Activated naive CD8-positive, alpha-beta T cell treated with anti-CD3 and anti-CD28 coated beads for 36 hours (primary cell): ENCODE measurements around the gene DMD. TPM values are rescaled to one million over a fixed set of nuclear protein-coding genes. Genes with fewer than 3 reads are reported as not detected.
"Not testable (repeated sequence)": the region's sequence is repeated elsewhere in the genome, so short reads cannot be mapped to it uniquely, and the experiment has no call there.

Source experiments
- DNase-seq: peaks from one replicate; pipeline ENCODE4 v3.0.0; 2021
- H3K27ac Mint-ChIP-seq: one replicate; pipeline ENCODE4 v1.8.0; 2022; ENCODE audit warnings: mild to moderate bottlenecking, moderate library complexity, mixed read lengths
- H3K27me3 Mint-ChIP-seq: one replicate; pipeline ENCODE4 v1.8.0; 2022; ENCODE audit warnings: mild to moderate bottlenecking, mixed read lengths
- H3K36me3 Mint-ChIP-seq: one replicate; pipeline ENCODE4 v1.8.0; 2021; ENCODE audit warnings: mild to moderate bottlenecking, mixed read lengths
- H3K4me1 Mint-ChIP-seq: one replicate; pipeline ENCODE4 v1.8.0; 2021; ENCODE audit warnings: mixed read lengths
- H3K4me3 Mint-ChIP-seq: one replicate; pipeline ENCODE4 v1.8.0; 2022; ENCODE audit warnings: mild to moderate bottlenecking, moderate library complexity, mixed read lengths
- H3K9me3 Mint-ChIP-seq: one replicate; pipeline ENCODE4 v1.8.0; 2022; ENCODE audit warnings: mixed read lengths
- total RNA-seq, 2 experiments: library from RNA; stranded (reverse); gene quantifications; one replicate each; pipeline ENCODE4 v1.2.3, GENCODE V29; 2021

The DMD gene
- total RNA-seq, 2 experiments from 2014 or later, result 0.08 to 0.46 TPM

- H3K4me3 Mint-ChIP-seq, result no peak overlapping the region
- no peaks in the 10 kb centered on the region for H3K4me1 Mint-ChIP-seq
- no peak overlapping the region for H3K27ac Mint-ChIP-seq
- no peaks in the 10 kb centered on the region for H3K27me3 Mint-ChIP-seq
- H3K36me3 Mint-ChIP-seq, result no peaks in the 10 kb centered on the region
- H3K9me3 Mint-ChIP-seq, result no peaks in the 10 kb centered on the region
- no peak for DNase-seq
These were observed 1277.3 kb downstream of the DMD start for GRCh38 chrX:31934015-31934414.

- Mint-ChIP-seq H3K4me3 (no peak overlapping the region), H3K36me3 (no peaks in the 10 kb centered on the region), H3K9me3 (no peaks in the 10 kb centered on the region), H3K27me3 (no peaks in the 10 kb centered on the region), H3K4me1 (no peaks in the 10 kb centered on the region), H3K27ac (no peak overlapping the region)
- DNase-seq, result no peak
These were observed 1278.6 kb downstream of the DMD start for GRCh38 chrX:31932769-31933168.

DNA sequence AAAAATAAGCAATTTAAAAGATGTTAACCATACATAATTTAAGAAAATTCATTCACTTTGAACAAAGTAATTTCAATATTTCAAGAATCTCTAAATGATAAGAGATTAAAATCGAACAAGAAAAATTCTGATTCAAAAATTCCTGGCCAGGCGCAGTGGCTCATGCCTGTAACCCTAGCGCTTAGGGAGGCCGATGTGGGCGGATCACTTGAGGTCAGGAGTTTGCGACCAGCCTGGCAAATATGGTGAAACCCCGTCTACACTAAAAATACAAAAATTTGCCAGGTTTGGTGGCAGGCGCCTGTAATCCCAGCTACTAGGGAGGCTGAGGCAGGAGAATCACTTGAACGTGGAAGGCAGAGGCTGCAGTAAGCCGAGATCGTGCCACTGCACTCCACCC lies 1279.0 kb downstream of the DMD start:
- DNase-seq, H3K9me3 Mint-ChIP-seq, H3K27ac Mint-ChIP-seq, H3K4me1 Mint-ChIP-seq, H3K36me3 Mint-ChIP-seq, H3K27me3 Mint-ChIP-seq, H3K4me3 Mint-ChIP-seq: not testable (repeated sequence)

- Mint-ChIP-seq H3K9me3 (no peaks in the 10 kb centered on the region), H3K27me3 (no peaks in the 10 kb centered on the region), H3K4me1 (no peaks in the 10 kb centered on the region), H3K27ac (no peak overlapping the region), H3K4me3 (no peak overlapping the region), H3K36me3 (no peaks in the 10 kb centered on the region)
- no peak for DNase-seq
These were observed 1280.1 kb downstream of the DMD start for GRCh38 chrX:31931225-31931624.

GRCh38 chrX:31929366-31929765 lies 1282.0 kb downstream of the DMD start:
- no peaks in the 10 kb centered on the region for H3K27me3 Mint-ChIP-seq
- H3K4me3 Mint-ChIP-seq, result no peak overlapping the region
- no peak overlapping the region for H3K27ac Mint-ChIP-seq
- peaks cover 2% of the 10 kb centered on the region for H3K9me3 Mint-ChIP-seq
- no peaks in the 10 kb centered on the region for H3K4me1 Mint-ChIP-seq
- no peak for DNase-seq
- H3K36me3 Mint-ChIP-seq, result no peaks in the 10 kb centered on the region

GRCh38 chrX:31921236-31921635 lies 1290.1 kb downstream of the DMD start:
- DNase-seq, result no peak
- no peaks in the 10 kb centered on the region for H3K27me3 Mint-ChIP-seq
- no peaks in the 10 kb centered on the region for H3K36me3 Mint-ChIP-seq
- no peak overlapping the region for H3K4me3 Mint-ChIP-seq
- no peaks in the 10 kb centered on the region for H3K4me1 Mint-ChIP-seq
- no peak overlapping the region for H3K27ac Mint-ChIP-seq
- H3K9me3 Mint-ChIP-seq, result peaks cover 5% of the 10 kb centered on the region

DNA sequence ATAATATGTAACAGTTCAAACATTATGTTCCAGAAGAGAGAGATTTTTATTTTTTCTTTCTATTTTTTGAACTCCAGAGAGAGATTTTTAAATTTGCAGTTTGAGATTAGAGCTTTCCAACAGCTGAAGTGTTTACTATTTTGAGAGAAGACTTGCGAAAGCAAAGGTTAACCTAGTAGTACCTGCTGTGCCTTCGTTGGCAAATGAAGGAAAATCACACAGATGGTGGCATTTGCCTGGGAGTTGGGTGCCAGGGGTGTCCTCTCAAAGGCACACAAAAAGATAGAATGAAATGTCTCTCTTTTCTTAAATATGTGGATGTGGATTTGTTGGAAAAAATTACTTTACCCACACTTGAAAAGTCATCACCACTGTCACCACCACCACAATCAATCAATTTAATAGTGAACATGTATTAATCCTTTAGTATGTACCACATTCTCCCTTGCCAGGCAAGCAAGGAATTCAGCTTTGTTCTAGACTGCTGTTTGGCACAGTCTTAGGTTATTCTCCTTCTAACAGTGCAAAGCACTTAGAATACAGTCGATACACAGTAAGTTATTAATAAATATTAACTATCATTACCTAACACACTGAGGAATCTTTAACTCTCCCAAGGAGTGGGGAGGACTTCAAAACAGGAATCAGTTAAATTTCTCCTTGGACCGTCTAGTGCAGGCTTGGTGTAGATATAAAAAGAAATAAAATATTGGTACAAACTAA lies 1301.3 kb downstream of the DMD start:
- no peaks in the 10 kb centered on the region for H3K27me3 Mint-ChIP-seq
- no peaks in the 10 kb centered on the region for H3K36me3 Mint-ChIP-seq
- H3K4me3 Mint-ChIP-seq, result no peak overlapping the region
- H3K9me3 Mint-ChIP-seq, result peaks cover 3% of the 10 kb centered on the region
- H3K27ac Mint-ChIP-seq, result no peak overlapping the region
- no peak for DNase-seq
- H3K4me1 Mint-ChIP-seq, result no peaks in the 10 kb centered on the region

DNA sequence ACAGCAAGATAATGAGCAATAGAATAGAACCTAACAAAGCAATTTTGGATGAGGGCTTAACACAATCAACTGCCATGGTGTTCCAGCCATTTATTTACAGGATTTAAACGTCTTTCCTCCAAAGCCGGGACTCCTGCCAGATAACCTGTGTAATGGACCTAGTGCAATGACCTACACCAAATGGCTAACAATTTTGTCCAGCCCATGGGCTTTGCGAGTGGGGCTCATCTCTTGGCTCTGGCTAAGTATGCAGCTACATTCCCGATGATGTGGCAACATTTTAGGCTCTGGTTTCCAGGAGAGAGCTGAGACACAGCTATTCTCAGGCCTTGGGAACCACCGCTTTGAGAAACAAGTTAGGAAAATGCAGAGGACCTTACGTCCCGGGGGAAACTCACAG lies 1317.2 kb downstream of the DMD start:
- no peak for DNase-seq
- Mint-ChIP-seq H3K4me1 (no peaks in the 10 kb centered on the region), H3K36me3 (no peaks in the 10 kb centered on the region), H3K4me3 (no peak overlapping the region), H3K27ac (no peak overlapping the region), H3K9me3 (no peaks in the 10 kb centered on the region), H3K27me3 (no peaks in the 10 kb centered on the region)

DNA sequence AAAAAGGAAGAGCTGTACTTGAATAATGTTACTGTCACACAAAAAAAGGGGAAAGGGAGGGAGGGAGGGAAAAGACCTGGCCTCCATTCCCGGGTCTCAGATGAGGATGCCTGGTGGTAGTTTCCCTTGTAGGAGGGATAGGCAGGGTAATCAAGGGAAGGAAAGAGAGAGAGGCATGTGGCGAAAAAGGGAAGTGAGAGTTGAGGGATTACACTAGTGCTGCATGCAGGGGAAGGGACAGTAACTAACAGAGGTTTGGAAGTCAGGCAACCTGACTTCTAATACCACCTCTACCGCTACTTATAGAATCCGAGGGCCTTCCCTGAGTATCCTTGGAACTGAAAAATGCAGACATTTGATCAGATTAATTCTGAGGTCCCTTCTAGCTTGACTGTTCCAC lies 1317.8 kb downstream of the DMD start:
- H3K4me1 Mint-ChIP-seq, result no peaks in the 10 kb centered on the region

GRCh38 chrX:31889088-31889487 lies 1322.3 kb downstream of the DMD start:
- H3K27me3 Mint-ChIP-seq, result no peaks in the 10 kb centered on the region
- H3K4me1 Mint-ChIP-seq, result no peaks in the 10 kb centered on the region
- H3K4me3 Mint-ChIP-seq, result no peak overlapping the region
- no peak for DNase-seq
- H3K36me3 Mint-ChIP-seq, result no peaks in the 10 kb centered on the region
- H3K27ac Mint-ChIP-seq, result no peak overlapping the region
- H3K9me3 Mint-ChIP-seq, result no peaks in the 10 kb centered on the region

More for the DNA sequence above, 1317.8 kb downstream of the DMD start:
- Mint-ChIP-seq H3K36me3 (no peaks in the 10 kb centered on the region), H3K27ac (no peak overlapping the region), H3K27me3 (no peaks in the 10 kb centered on the region), H3K4me3 (no peak overlapping the region), H3K9me3 (no peaks in the 10 kb centered on the region)
- no peak for DNase-seq

GRCh38 chrX:31884535-31884934 lies 1326.8 kb downstream of the DMD start:
- no peak overlapping the region for H3K4me3 Mint-ChIP-seq
- no peaks in the 10 kb centered on the region for H3K9me3 Mint-ChIP-seq
- H3K27me3 Mint-ChIP-seq, result no peaks in the 10 kb centered on the region
- no peaks in the 10 kb centered on the region for H3K36me3 Mint-ChIP-seq
- DNase-seq, result no peak
- no peak overlapping the region for H3K27ac Mint-ChIP-seq
- H3K4me1 Mint-ChIP-seq, result no peaks in the 10 kb centered on the region

DNA sequence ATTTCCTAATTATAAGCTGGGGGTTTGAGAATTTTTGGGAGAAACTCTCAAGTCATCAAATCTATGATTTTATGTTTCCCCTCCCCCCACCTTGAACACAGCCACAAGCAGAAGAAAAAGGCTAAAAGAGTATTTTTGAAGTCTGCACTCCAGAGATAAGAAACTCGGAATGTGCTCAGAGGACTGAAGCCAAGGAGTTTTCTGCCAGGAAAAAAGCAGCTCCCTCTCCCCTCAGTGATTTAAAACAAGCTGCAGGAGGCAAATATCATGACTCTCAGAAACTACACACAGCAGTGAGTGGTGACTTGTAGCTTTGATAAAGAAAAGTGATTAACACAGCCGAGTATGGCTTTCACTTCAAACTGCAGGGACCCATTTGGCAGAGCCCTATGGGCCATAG lies 1339.3 kb downstream of the DMD start:
- no peak overlapping the region for H3K27ac Mint-ChIP-seq
- H3K36me3 Mint-ChIP-seq, result no peaks in the 10 kb centered on the region
- no peak overlapping the region for H3K4me3 Mint-ChIP-seq
- H3K4me1 Mint-ChIP-seq, result no peaks in the 10 kb centered on the region
- DNase-seq, result no peak
- H3K9me3 Mint-ChIP-seq, result no peaks in the 10 kb centered on the region
- H3K27me3 Mint-ChIP-seq, result no peaks in the 10 kb centered on the region

DNA sequence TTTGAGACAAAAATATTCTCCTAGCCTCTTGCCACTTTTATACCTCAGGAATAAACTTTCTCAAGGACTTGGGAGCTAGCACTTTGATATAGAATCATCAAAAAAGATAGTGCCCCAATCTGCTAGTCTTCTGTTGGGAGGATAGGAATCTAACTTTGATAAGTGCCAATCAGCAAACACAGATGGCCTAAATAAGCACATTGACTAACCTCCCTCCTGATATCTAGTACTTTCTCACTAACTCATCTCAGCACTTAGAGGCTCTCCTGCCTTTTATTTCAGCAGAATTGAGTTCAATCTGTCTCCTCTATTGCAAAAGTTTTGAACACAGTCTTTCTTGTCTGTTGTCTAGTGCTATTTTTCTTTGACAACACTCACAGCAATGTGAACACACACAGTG lies 1341.1 kb downstream of the DMD start:
- no peaks in the 10 kb centered on the region for H3K9me3 Mint-ChIP-seq
- H3K27ac Mint-ChIP-seq, result no peak overlapping the region
- H3K4me3 Mint-ChIP-seq, result no peak overlapping the region
- H3K27me3 Mint-ChIP-seq, result no peaks in the 10 kb centered on the region
- no peak for DNase-seq
- no peaks in the 10 kb centered on the region for H3K36me3 Mint-ChIP-seq
- H3K4me1 Mint-ChIP-seq, result no peaks in the 10 kb centered on the region

DNA sequence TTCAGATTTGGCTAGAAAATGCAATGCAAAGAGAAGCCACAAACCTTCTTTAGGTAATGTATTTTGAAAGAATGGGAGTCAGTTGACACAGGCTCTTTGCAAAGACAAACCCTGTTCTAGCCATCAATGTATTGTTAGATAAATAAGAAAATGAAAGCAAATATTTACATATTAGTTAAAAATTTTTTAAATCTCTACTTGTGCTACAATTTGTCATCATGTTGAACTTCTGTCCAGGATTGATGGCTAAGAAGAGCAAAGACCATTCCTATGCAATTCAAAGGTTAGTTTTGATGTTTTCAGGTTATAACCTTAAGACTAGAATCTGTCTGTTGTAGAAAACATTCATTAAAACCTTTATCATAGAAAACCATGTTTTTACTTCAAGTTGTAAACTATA lies 1350.7 kb downstream of the DMD start:
- no peaks in the 10 kb centered on the region for H3K36me3 Mint-ChIP-seq
- no peak for DNase-seq
- no peaks in the 10 kb centered on the region for H3K4me1 Mint-ChIP-seq
- H3K27ac Mint-ChIP-seq, result no peak overlapping the region
- H3K27me3 Mint-ChIP-seq, result no peaks in the 10 kb centered on the region
- H3K4me3 Mint-ChIP-seq, result no peak overlapping the region
- no peaks in the 10 kb centered on the region for H3K9me3 Mint-ChIP-seq

- Mint-ChIP-seq H3K27ac (no peak overlapping the region), H3K4me1 (no peaks in the 10 kb centered on the region), H3K36me3 (no peaks in the 10 kb centered on the region), H3K4me3 (no peak overlapping the region), H3K9me3 (no peaks in the 10 kb centered on the region), H3K27me3 (no peaks in the 10 kb centered on the region)
- no peak for DNase-seq
These were observed 1352.4 kb downstream of the DMD start for GRCh38 chrX:31858915-31859314.

DNA sequence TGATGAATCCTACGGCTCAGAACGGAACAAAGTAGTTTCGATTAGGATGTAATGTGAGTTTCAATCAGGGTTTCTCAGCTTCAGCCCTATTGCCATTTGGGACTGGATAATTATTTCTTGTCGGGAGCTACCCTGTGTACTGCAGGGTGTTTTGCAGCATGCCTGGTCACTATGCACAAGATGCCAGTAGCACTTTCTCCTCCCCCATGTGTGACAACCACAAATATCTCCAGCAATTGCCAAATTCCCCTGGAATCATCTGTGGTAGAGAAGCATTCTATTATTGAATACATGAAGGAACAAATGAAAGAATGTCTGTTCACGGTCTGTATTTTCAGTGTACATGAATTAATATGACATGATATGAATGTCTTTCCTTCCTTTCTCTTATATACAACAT lies 1356.6 kb downstream of the DMD start:
- Mint-ChIP-seq H3K27me3 (no peaks in the 10 kb centered on the region), H3K27ac (no peak overlapping the region), H3K4me1 (no peaks in the 10 kb centered on the region), H3K9me3 (no peaks in the 10 kb centered on the region), H3K4me3 (no peak overlapping the region), H3K36me3 (no peaks in the 10 kb centered on the region)
- no peak for DNase-seq
